Subcutaneous adipose tissue (tissue), 4 donors: ENCODE data around the gene UBE4B. TPM values are rescaled to one million over a fixed set of nuclear protein-coding genes. Genes with fewer than 3 reads are reported as not detected.

ENCODE experiments used
- CTCF ChIP-seq: fragments of 450-650 bp; IDR thresholded peaks from one replicate; pipeline ENCODE4 v1.5.1; 2016; ENCODE audit warnings: low read depth, mild to moderate bottlenecking, control low read depth, antibody characterized with exemption, moderate library complexity
- total RNA-seq, 4 donors: library from RNA; depleted of rRNA; stranded (reverse); fragments of >200 nt; gene quantifications; one replicate each; pipeline ENCODE4 v1.1.0, GENCODE V29; 2016

UBE4B gene
- total RNA-seq, 4 donors from 2014 or later = 38.2 to 57.8 (median 50.0) TPM

DNA sequence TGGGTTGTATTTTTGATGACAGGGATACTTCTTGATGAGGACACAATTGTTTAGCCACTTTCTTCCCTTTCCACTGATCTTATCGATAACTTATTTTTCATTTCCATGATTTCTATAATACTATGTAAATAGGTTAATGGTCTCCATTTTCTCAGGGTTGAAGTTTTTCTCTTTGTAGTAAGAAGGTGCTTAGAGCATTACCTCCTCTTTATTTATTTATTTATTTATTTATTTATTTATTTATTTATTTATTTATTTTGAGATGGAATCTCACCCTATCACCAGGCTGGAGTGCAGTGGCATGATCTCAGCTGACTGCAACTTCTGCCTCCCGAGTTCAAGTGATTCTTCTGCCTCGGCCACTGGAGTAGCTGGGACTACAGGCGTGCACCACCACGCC lies 70.4 kb downstream of the UBE4B start:
- no peak for TF ChIP-seq CTCF

DNA sequence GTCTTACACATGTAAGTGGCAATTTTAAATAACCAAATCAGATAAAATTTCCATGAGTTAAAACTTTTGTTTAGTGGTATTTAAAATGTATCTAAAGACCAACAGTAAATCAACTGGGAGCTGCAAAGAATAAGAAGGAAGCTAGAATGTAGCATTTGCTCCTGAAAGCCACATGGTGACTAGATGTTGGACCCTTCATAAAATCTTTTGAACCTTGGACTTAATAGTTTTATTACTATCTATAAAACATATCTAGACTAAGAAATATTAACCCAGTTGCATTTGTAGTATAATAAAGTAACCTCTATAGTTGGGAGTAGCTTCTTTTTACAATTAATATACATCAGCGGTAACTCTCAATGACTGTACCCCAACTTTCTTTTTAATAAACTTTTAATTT lies 72.1 kb downstream of the UBE4B start:
- no peak for TF ChIP-seq CTCF

DNA sequence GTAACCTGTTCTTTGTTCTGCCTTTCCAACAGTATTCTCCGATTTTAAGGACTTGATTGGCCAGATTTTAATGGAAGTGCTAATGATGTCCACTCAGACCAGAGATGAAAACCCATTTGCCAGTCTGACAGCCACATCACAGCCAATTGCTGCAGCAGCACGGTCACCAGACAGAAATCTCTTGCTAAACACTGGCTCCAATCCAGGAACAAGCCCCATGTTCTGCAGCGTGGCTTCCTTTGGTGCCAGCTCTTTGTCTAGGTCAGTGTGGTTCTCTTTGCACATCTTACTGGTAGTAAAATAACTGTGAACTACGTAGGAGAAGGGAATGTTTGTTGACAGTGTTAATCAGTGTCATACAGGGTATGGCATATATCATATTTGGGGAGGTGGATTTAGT lies 72.7 kb downstream of the UBE4B start:
- TF ChIP-seq CTCF = no peak

DNA sequence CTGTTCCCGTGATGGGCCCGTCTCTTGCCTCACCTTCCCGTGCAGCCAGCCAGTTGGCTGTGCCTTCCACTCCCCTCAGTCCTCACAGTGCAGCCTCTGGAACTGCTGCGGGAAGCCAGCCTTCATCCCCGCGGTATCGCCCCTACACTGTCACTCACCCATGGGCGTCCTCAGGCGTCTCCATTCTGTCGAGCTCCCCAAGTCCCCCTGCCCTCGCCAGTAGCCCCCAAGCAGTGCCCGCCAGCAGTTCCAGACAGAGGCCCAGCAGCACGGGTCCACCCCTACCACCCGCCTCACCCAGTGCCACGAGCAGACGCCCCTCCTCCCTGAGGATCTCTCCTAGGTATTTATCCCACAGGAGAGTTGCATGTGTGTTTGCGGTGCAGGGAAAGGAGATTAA lies 73.5 kb downstream of the UBE4B start:
- no peak for TF ChIP-seq CTCF

DNA sequence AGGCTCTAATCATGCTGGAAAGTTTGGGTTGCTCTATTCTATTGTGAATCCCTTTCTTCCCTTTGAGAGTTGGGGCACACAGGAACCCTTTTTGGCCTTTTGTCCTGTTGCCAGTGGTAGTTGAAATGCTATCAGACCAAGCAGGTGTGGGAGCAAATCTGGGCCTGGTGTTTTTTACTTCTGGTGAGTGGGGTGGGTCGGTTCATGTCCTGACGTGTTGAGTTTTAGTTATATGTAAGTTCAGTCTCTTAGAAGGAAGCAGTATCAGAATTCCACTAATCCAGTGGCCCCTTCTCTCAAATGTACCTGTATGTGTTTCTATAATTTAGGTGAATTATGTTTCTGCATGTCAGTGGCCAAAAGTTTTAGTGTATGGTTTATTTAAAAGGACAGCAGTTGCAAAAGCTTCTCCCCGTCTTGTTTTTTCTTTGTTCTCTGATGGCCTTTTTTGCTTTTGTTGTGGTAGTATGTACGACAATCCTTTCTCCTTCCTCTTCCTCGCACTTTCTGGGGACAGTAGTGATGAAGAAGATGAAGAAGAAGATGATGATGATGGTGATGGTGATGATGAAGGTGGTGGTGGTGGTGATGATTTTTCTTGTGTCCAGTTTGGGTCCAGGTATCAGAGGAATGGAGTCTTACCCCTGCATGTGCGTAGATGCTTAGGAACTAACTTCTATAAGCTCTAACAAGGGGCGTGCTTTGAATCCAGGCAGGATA lies 74.2 kb downstream of the UBE4B start:
- no peak for TF ChIP-seq CTCF

- TF ChIP-seq CTCF = no peak
Observed at GRCh38 chr1:10108134-10108663, 75.4 kb downstream of the UBE4B start.

DNA sequence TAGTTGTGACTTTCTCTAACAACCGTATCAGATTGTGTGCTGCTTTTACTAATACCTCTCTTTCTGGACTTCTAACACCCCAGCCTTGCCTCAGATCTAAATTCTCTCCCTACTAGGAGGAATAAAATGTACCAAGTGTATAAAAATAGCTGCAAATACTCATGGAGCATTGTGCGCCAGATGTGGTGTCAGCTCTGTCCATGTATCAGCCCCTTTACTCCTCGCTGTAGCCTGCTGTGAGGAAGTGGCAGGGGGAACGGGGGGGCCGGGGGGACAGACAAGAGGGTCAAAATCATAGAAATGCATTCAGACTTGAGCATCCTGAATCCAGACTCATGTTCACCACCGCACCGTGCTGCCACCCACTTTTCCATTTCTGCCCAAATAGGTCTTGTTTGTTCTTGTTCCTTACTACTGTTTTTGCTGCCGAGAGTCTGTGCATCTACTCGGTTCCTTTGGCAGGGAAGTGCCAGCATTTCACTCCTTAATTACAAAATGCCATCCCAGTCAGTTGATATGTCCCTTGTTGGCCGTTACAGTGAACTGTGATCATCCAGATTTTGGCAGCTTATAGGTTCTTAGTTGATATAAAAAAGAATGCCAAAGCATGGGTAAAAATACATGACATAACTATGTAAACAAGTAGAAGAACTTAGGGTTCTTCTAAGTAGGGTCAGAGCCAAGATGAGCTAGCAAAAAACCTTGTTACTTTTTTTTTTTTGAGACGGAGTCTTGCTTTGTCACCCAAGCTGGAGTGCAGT lies 76.4 kb downstream of the UBE4B start:
- no peak for TF ChIP-seq CTCF
